ENCODE data around the gene FUCA2.
A peak's percentile ranks its signal among the peaks of the same experiment; 100 is the strongest.
"Not testable (repeated sequence)": the region's sequence is repeated elsewhere in the genome, so short reads cannot be mapped to it uniquely, and the experiment has no call there.

Gene FUCA2

DNA sequence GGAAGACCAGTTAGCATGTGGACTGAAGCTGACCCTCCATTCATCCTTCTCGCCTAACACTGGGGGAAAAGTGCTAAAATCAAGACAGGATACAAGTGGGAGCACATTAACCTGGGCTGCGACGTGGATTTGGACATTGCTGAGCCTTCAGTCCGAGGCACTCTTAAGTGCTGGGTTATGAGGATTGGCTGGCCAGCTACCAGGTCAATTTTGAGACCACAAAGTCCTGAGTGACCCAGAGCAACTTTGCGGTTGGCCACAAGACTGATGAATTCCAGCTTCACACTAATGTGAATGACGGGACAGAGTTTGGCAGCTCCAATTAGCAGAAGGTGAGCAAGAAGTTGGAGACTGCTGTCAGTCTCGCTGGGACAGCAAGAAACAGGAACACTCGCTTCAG is 20.7 kb downstream of the FUCA2 start:
- DNase-seq: no peak

DNA sequence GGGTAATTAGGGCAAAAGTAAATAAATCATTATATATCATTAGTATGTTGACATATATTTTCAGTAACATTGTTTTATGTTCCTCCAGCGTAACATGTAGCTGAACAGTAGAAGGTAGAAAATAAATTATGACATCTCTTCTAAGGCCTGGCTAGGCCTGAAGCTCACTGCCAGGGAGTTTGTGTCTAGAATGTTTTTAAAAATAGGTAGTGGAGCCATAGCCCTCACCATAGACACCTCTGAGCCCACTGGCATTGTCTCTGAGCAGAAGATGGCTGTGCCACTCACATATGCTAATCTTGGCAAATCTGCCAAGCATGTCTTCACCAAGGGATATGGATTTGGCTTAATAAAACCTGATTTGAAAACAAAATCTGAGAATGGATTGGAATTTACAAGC is 21.3 kb downstream of the FUCA2 start:
- DNase-seq: no peak

DNA sequence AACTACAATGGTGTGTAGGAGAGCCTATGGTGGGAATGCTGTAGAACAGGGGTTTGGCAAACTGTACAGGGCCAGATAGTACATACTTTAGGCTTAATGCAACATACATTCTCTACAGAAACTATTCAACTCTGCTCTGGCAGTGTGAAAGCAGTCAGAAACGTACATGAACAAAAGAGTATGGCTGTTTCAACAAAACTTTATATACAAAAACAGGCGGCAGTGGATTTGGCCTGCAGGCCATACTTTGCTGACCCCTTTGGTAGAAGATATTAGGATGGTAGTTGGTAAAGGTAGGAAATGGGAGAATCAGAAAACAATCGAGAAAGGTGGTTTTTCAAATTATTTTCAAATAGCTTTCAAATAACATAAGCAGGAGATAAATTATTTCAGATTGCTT is 24.8 kb downstream of the FUCA2 start:
- no peak for DNase-seq

DNA sequence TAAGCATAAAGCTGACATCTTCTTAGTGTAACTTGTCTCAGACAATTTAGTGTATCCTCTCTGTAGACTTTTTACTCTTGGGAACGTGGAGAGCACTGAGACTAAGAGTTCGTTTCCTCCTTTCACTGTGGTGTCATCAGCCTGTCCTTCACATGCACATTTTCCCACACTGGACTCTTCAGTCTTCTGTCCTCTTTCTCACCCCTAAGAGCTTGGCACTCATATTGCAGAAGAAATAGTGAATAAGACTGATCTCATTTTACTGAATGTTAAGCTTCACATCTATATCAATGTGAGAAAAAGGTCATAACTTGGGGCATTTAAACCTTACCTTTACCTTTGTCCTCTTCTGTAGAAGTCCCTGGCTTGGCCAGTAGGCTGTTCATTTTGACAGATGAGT is 25.6 kb downstream of the FUCA2 start:
- DNase-seq: no peak

DNA sequence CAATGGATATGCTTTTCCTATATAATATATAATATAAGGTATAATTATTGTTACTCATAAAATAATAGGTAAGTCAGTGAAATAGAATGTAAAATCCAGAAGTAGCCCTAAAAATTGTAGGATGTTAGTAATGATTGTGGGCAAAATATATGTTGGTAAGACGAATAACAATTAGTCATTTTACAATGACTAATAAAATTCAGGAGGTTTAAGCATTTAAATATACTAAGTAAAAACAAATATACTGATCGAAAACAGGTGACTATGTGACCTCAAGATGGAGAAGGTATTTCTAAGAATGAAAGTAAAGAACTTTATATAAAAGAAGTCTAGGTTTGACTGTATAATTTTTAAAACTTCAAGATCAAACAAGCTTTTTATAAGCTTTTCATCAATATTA is 28.9 kb downstream of the FUCA2 start:
- DNase-seq: no peak

DNA sequence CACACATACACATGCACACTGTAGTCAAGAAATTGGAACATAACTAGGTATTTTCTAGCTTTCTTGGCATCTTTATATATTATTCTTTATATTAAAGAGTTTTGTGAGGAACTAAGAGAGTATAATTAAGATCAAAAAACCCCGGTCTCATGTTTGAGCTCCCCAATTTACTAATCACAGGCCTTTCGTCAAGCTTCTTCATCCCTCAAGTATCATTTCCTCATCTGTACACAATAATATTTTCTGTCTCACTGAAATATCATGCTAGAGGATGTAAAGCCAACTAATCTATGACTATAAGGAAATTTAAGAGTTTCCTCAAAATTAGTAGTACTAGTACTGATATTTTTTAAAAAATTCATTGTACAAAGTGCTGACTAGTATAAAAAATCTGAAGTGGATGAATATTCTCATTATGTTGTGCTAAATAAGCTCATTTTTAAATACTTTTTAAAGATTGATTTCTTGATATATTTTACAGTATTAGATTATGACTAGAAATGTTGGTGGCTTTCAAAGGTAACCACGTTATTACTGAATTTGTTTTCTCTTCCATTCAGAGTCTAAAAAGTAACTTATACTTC is 32.9 kb downstream of the FUCA2 start:
- DNase-seq: no peak

DNA sequence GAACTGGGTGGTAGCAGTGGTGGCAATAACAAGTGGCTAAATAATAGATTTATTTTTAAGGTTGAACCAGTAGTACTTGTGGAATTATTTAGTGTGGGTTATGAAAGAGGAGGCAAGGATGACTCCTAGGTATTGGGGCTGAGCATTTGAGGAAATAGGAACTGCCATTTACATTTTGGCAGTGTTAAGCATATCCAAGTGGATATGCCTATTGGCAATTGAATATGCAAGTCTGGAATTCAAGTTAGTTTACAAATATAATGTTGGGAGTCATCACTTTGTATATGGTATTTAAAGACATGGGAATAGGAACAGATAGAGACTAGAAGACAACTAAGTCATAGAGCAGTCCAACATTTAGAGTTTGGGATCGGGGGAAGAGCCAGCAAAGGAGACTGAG is 35.0 kb downstream of the FUCA2 start:
- no peak for DNase-seq

DNA sequence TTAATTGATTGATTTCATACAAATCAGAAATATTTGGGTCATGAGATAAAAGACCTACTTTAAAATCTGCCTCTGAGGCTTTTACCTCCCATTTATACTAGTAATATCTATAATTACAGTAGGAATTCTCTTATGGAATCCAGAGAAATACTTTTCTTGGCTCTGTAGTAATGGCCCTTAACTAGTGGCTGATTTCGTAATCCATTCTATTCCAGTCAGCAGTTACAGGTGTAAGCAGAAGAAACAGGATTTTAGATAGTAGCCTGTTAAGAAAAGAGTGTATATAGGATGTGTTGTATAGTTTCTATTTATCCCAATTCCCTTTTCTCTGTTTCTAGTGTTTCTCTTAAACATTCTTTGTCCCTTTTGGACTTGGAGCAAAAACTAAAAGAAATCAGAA is 39.7 kb downstream of the FUCA2 start:
- no peak for DNase-seq

DNA sequence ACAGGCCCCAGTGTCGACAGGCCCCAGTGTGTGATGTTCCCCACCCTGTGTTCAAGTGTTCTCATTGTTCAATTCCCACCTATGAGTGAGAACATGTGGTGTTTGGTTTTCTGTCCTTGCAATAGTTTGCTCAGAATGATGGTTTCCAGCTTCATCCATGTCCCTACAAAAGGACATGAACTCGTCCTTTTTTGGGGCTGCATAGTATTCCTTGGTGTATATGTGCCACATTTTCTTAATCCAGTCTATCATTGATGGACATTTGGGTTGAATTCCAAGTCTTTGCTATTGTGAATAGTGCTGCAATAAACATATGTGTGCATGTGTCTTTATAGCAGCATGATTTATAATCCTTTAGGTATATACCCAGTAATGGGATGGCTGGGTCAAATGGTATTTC is 42.7 kb downstream of the FUCA2 start:
- not testable (repeated sequence) for DNase-seq

DNA sequence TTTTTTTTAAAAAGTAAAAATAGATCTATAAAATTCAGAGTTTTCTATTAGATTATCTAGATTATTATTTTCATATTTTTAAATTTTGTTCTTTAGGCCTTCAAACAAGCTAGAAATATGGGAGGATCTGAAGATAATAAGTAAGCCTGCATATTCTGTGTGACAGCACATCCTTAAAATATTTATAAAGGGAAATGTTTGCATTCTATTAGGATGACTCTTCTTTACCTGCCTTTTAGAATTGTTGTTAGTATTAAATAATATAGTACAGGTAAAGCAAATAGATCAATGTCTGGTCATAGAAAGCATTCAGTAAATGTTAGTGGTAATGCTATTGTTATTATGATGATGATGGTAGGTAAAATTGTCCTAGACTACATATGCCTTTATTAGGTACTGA is 43.5 kb downstream of the FUCA2 start:
- no peak for DNase-seq

DNA sequence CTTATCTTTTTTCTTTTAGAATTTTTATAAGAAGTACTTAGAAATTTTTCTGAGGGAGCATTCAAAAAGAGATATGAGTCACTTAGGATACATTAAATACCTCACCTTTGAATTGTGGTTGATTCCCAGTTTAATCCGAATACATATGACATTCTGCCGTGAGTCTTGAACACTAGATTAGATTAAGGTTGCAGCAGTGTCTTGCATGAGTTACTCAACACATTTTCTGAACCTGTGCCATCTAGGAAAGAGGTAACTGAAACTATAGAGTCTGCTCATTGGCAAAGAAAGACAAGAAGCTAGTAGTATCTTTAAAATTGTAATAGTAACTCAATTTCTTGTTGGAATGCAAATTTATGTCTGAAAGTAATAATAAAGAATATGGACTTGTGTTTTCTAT is 46.0 kb downstream of the FUCA2 start:
- no peak for DNase-seq

DNA sequence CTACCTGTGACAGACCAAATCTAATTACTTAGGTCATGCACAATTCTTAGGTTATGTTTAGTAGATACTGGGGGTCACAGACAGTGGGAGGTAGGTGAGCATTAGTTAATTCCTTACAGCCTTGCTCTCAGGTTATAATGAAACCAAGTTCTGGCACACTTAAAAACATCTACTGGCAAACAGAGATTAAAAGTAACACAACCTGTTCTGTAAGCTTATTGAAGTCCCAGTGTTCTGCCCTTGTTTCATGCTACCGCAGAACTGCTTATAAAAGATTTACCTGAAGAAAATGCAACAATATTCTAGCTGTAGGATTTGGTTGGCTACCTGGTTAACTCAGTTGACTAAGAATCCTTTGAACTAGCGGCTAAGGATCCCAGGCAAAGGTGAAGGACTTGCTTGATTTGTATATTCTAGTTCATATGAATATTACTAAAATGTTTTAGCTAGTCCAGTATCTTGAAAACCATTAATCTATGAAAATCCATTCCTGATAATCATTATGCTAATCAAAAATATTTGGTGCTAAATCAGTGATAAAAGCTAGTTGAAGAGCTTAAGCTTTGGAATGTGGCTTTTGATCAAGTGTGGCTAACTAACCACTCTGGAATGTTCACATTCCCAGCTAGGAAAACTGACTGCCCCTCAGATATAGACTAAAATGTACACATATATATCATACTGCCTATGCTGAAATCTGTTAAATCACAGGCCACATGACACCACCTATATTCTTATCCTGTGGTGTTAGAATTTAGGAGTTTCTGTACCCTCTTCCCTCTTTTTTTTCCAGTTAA is 53.8 kb downstream of the FUCA2 start:
- DNase-seq: no peak

DNA sequence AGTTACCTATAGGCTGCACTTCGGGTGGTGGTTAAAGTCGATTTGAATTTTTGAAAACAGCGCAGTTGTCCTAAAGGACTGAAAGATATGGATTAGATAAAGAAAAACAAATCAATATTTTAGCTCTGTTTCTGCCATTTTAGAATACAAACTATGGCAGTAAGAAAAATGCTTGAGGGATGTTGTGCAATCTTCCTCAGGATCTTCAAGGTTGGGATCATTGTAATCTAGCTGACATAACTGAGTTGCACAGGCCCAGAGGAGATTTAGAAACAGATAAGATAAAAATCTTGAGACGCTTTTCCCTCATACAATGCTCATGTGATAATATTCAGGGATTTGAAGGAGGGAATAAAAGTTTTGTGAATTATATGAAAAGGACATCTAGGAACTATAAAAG is 60.0 kb downstream of the FUCA2 start:
- peak; percentile 10 to 13 for DNase-seq

DNA sequence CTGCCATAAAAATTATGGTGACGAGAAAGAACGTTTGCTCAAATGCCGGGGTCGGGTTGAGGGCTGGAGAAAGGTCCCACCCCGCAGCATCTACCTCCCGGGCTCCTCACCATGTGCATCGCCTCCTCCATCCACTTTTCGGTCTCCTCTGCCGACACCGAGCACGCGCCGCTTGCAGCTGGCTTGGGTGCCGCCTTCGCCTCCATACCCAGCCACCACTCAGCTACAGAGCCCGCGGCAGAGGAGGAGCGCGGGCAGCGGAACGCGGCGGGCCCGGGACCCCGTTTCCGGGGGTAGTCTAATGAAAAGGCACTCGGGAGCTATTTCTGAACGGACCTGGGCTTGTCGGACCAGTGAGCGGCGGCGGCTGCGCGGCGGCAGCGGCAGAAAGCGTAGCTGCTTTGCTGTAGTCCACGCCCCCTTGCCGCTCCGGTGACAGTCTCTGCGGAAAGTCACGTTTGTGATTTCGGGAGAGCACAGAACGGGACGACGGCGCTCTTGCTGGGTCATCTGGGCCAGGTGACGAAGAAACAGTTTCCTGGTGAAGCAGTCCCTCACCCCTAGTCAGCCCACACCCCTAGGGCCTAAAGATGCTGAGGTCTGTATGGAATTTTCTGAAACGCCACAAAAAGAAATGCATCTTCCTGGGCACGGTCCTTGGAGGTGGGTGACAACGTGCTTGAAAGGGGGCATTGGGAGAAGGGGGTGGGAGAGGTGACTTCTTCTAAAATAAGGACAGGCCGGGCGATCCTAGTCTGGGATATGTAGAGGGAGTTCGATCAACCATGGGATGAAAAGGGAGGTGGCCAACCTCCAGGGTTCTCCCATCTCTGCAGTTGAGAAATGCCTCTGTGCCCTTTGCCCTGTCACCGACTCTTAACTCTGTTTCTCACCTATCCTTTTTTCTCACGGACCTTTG is 60.8 kb downstream of the FUCA2 start, which contains the start of the genes ADAT2 and PEX3:
Gene ADAT2, minus strand, starts transcription at position 243 of the 919 bp plus-strand sequence. Its CDS starts 37 bp downstream, at position 206.
Gene PEX3, plus strand, starts transcription at position 353 of the 919 bp plus-strand sequence. Its CDS starts 238 bp downstream, at position 591.
- DNase-seq: peak; percentile 89 to 96

DNA sequence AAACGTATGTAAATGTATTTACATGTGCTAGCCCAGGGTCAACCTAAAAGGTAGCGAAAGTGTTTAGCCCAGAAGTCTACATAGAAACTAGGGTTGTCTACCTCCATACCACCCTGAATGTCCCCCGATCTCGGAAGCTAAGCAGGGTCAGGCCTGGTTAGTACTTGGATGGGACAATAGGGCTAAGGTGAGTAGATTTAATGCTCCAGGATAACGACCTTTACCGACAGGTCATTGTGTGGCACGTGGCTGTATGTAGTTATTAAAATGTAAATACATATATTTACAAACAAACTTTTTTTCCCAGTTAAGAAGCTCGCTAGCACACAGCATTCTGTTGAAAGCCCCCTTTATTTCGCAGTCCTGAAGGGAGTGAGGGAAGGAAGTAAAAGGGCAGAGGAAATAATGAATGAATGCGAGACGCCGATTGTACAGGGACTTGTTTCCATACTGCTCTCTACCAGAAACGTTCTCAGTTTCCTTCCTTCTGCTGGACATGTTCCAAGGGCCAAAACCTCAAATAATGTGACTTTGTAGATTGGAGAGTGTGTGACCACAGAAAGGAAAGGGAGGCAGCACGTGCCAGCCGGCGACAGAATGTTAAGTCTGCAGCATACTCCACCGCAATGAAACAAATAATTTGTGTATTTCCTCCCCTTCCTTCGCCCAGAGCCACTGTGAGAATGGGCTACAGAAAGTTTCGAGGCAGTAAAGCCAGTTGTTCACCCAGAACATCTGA is 61.6 kb downstream of the FUCA2 start:
- DNase-seq: peak in 1 of 2 donors; percentile 7

DNA sequence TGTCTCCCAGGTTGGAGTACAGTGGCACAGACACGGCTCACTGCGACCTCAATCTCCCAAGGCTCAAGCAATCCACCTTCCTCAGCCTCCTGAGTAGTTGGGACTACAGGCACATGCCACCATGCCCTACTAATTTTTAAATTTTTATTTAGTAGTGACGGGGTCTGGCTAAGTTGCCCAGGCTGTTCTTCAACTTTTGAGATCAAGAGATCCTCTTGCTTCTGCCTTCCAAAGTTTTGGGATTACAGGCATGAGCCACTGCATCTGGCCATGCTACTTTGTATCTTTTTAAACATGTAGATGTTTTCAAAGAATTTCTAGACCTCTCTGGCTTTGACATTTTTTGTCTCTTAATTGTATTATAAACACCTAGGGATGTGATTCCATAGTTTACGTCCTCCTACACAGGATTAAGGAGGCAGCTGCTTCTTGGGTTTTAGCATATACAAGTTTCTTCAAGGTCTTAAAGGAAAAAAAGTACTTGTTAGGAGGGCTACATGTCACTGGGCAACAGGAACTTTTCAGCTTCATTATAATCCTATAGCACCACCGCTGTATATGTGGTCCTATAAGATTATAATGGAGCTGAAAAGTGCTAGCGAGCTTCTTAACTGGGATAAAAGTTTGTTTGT is 62.3 kb downstream of the FUCA2 start:
- no peak for DNase-seq

DNA sequence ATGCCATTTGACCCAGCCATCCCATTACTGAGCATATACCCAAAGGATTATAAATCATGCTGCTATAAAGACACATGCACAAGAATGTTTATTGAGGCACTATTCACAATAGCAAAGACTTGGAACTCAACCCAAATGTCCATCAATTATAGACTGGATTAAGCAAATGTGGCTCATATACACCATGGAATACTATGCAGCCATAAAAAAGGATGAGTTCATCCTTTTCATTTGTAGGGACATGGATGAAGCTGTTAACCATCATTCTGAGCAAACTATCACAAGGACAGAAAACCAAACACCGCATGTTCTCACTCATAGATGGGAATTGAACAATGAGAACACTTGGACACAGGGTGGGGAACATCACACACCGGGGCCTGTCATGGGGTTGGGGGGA is 63.7 kb downstream of the FUCA2 start:
- not testable (repeated sequence) for DNase-seq
